ENCODE measurements around the gene DSC3. TPM values are rescaled to one million over a fixed set of nuclear protein-coding genes. Genes with fewer than 3 reads are reported as not detected.

DSC3 gene
- total RNA-seq, 2 donors from 2014 or later = 3.1 to 5.1 TPM

DNA sequence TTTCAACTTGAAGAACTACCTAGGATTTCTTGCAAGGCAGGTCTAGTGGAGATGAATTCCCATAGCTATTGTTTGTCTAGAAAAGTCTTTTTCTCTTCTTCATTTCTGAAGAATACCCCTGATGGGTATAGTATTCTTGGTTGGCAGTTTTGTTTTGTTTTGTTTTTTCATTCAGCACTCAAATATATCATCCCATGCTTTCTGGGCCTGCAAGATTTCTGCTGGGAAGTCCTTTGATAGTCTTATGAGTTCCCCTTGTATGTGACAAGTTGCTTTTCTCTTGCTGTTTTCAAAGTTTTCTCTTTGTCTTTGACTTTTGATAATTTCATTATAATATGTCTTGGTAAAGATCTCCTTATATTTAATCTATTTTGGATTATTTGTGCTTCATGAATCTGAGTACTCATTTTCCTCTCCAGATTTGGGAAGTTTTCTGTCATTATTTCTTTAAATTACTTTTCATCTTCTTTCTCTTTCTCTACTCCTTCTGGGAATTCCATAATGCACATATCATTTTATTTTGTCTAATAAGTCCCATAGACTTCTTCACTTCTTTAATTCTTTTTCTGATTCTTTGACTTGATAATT, 101.5 kb downstream of the DSC3 start:
- TF ChIP-seq, protein P1, sequence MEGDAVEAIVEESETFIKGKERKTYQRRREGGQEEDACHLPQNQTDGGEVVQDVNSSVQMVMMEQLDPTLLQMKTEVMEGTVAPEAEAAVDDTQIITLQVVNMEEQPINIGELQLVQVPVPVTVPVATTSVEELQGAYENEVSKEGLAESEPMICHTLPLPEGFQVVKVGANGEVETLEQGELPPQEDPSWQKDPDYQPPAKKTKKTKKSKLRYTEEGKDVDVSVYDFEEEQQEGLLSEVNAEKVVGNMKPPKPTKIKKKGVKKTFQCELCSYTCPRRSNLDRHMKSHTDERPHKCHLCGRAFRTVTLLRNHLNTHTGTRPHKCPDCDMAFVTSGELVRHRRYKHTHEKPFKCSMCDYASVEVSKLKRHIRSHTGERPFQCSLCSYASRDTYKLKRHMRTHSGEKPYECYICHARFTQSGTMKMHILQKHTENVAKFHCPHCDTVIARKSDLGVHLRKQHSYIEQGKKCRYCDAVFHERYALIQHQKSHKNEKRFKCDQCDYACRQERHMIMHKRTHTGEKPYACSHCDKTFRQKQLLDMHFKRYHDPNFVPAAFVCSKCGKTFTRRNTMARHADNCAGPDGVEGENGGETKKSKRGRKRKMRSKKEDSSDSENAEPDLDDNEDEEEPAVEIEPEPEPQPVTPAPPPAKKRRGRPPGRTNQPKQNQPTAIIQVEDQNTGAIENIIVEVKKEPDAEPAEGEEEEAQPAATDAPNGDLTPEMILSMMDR (IDR thresholded peaks at IDR 0.05) = no peak
- Histone ChIP-seq H3K27me3 (no peaks in the 10 kb centered on the region), H3K4me1 (no peaks in the 10 kb centered on the region), H3K36me3 (no peaks in the 10 kb centered on the region), H3K4me3 (no peak overlapping the region), H3K9me3 (peaks cover 0 to 21% of the 10 kb centered on the region in 2 donors), H3K27ac (no peak overlapping the region)
- no peak for DNase-seq (ENCODE audit: low spot score)

Other genes with a start within 250 kb of the DSC3 start
- 10 to 100 TPM; 19.3 to 19.5 TPM for gene DSC2, start 59.7 kb upstream of the DSC3 start, total RNA-seq
- gene DSC1, start 120.1 kb upstream of the DSC3 start, total RNA-seq = 10 to 100 TPM; 54.0 to 75.3 TPM

Measured in right atrium auricular region (tissue), 2 donors.